OCI-LY3 (cell line): Measurements from ENCODE around the gene MROH2B.

Experiments used
- H2AFZ ChIP-seq: fragments of 200-600, 300-600 bp; shearing (Covaris generic); 2 replicates; pipeline ENCODE4 v1.6.0; 2014; ENCODE audit warnings: antibody characterized with exemption, low read depth, low read length
- H3K27ac ChIP-seq: fragments of 200-600, 300-600 bp; sonication (generic); 2 replicates; pipeline ENCODE4 v1.5.1; 2014; ENCODE audit warnings: mild to moderate bottlenecking, low read length, moderate library complexity, mixed read lengths
- H3K27me3 ChIP-seq: fragments of 200-600, 300-600 bp; sonication (generic); 2 replicates; pipeline ENCODE4 v1.6.1; 2014; ENCODE audit warnings: low read depth, low read length, mixed read lengths
- H3K36me3 ChIP-seq: fragments of 200-600, 300-600 bp; sonication (generic); replicated peaks from 2 replicates; pipeline ENCODE3; 2014; ENCODE audit warnings: low read depth, low read length, mixed read lengths
- H3K4me1 ChIP-seq: fragments of 300-600, 200-600 bp; sonication (generic); 2 replicates; pipeline ENCODE4 v1.6.1; 2014; ENCODE audit warnings: low read length, mixed read lengths
- H3K4me2 ChIP-seq: fragments of 200-600, 300-600 bp; sonication (generic); 2 replicates; pipeline ENCODE4 v1.6.1; 2014; ENCODE audit warnings: low read length, mixed read lengths
- H3K4me3 ChIP-seq: fragments of 300-600, 200-600 bp; sonication (generic); 2 replicates; pipeline ENCODE4 v1.5.1; 2014; ENCODE audit warnings: antibody characterized with exemption, mild to moderate bottlenecking, low read length, moderate library complexity
- H3K79me2 ChIP-seq: fragments of 300-600, 200-600 bp; shearing (Covaris generic); 2 replicates; pipeline ENCODE4 v1.6.1; 2014; ENCODE audit warnings: mild to moderate bottlenecking, low read length, mixed read lengths
- H3K9ac ChIP-seq: fragments of 300-600, 200-600 bp; shearing (Covaris generic); 2 replicates; pipeline ENCODE4 v1.6.0; 2014; ENCODE audit warnings: mild to moderate bottlenecking, low read length, moderate library complexity
- H3K9me3 ChIP-seq: fragments of 200-600, 300-600 bp; shearing (Covaris generic); 2 replicates; pipeline ENCODE4 v1.6.1; 2014; ENCODE audit warnings: low read length, mixed read lengths; ENCODE audit not compliant: insufficient read depth
- H4K20me1 ChIP-seq: fragments of 200-600, 300-600 bp; sonication (generic); 2 replicates; pipeline ENCODE4 v1.6.1; 2016; ENCODE audit warnings: low read length, mixed read lengths; ENCODE audit not compliant: insufficient read depth
- EZH2phosphoT487 ChIP-seq: fragments of 200-600 bp; shearing (Covaris generic); IDR thresholded peaks from 2 replicates; pipeline ENCODE4 v1.6.1; 2018; ENCODE audit warnings: antibody characterized with exemption, mixed run types, low read depth
- TF ChIP-seq, protein P1 (sequence below): fragments of 200-600, 300-600 bp; sonication (generic); IDR thresholded peaks from 2 replicates; pipeline ENCODE4 v1.5.1; 2014; ENCODE audit warnings: antibody characterized with exemption, low read length, low read depth

Gene MROH2B

GRCh38 chr5:40984884-40985283, 86.3 kb downstream of the MROH2B start:
- no peaks in the 10 kb centered on the region for H3K79me2 ChIP-seq
- H3K9ac ChIP-seq: no peak overlapping the region
- no peaks in the 10 kb centered on the region for H4K20me1 ChIP-seq
- TF ChIP-seq, protein P1, sequence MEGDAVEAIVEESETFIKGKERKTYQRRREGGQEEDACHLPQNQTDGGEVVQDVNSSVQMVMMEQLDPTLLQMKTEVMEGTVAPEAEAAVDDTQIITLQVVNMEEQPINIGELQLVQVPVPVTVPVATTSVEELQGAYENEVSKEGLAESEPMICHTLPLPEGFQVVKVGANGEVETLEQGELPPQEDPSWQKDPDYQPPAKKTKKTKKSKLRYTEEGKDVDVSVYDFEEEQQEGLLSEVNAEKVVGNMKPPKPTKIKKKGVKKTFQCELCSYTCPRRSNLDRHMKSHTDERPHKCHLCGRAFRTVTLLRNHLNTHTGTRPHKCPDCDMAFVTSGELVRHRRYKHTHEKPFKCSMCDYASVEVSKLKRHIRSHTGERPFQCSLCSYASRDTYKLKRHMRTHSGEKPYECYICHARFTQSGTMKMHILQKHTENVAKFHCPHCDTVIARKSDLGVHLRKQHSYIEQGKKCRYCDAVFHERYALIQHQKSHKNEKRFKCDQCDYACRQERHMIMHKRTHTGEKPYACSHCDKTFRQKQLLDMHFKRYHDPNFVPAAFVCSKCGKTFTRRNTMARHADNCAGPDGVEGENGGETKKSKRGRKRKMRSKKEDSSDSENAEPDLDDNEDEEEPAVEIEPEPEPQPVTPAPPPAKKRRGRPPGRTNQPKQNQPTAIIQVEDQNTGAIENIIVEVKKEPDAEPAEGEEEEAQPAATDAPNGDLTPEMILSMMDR: no peak
- no peak for TF ChIP-seq EZH2phosphoT487
- H3K27ac ChIP-seq: no peak overlapping the region
- H3K36me3 ChIP-seq: no peaks in the 10 kb centered on the region
- no peaks in the 10 kb centered on the region for H3K27me3 ChIP-seq
- H3K4me3 ChIP-seq: no peak overlapping the region
- no peaks in the 10 kb centered on the region for H3K4me1 ChIP-seq
- no peaks in the 10 kb centered on the region for H3K9me3 ChIP-seq
- H2AFZ ChIP-seq: no peak overlapping the region
- H3K4me2 ChIP-seq: no peak overlapping the region

DNA sequence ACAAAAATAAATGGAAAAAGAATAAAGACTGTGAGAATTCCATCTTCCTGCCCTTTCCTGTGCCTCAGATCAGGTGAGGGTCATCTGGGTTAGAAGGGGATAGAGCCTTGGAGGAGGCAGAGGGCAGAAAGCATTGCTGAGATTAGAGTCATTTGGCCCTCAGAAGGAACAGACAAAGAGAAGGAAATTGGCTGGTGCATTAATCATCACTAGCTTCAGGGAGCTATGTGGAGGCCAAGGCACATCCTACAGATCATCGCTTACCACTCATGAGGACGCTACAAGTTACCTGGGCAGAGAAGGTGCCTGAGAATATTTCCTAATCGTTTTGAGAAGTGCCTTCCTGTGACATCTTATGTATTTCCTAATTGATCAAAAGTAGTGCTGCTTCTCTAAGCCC, 87.4 kb downstream of the MROH2B start:
- Histone ChIP-seq H3K9ac (no peak overlapping the region), H2AFZ (no peak overlapping the region), H3K4me1 (no peaks in the 10 kb centered on the region), H4K20me1 (no peaks in the 10 kb centered on the region), H3K27ac (no peak overlapping the region), H3K27me3 (no peaks in the 10 kb centered on the region), H3K4me3 (no peak overlapping the region), H3K79me2 (no peaks in the 10 kb centered on the region), H3K4me2 (no peak overlapping the region), H3K9me3 (no peaks in the 10 kb centered on the region), H3K36me3 (no peaks in the 10 kb centered on the region)
- no peak for TF ChIP-seq EZH2phosphoT487
- TF ChIP-seq, protein P1: no peak

- H3K27ac ChIP-seq: no peak overlapping the region
- no peak overlapping the region for H3K4me2 ChIP-seq
- no peaks in the 10 kb centered on the region for H3K36me3 ChIP-seq
- H3K9me3 ChIP-seq: no peaks in the 10 kb centered on the region
- H3K27me3 ChIP-seq: no peaks in the 10 kb centered on the region
- H3K4me3 ChIP-seq: no peak overlapping the region
- H4K20me1 ChIP-seq: no peaks in the 10 kb centered on the region
- TF ChIP-seq EZH2phosphoT487: no peak
- TF ChIP-seq, protein P1: no peak
- no peak overlapping the region for H2AFZ ChIP-seq
- no peaks in the 10 kb centered on the region for H3K79me2 ChIP-seq
- H3K9ac ChIP-seq: no peak overlapping the region
- H3K4me1 ChIP-seq: no peaks in the 10 kb centered on the region
These were observed 89.7 kb downstream of the MROH2B start for GRCh38 chr5:40981420-40981819.

DNA sequence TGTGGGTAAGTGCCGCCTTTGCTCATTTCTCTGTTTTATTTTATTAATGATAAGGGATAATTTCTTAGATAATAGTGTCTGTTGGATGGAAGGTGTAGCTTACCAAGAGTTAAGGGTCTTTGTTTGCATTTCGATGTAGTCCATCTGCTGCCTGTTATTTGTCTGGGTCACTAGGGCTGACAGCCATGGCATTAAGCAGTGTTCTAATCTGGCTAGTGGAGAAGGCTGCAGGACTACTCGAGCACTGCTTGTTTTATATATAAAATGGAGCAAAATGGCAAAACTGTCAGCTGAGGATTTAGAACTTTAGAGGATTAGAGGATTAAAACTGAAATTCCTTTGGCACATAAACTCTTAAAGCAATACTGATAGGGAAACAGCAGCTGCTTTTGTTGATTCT, 94.3 kb downstream of the MROH2B start:
- H3K4me3 ChIP-seq: no peak overlapping the region
- H2AFZ ChIP-seq: no peak overlapping the region
- no peak overlapping the region for H3K4me2 ChIP-seq
- no peaks in the 10 kb centered on the region for H3K27me3 ChIP-seq
- H3K9me3 ChIP-seq: no peaks in the 10 kb centered on the region
- TF ChIP-seq, protein P1: no peak
- TF ChIP-seq EZH2phosphoT487: no peak
- H3K27ac ChIP-seq: no peak overlapping the region
- H3K36me3 ChIP-seq: no peaks in the 10 kb centered on the region
- H3K4me1 ChIP-seq: no peaks in the 10 kb centered on the region
- H3K79me2 ChIP-seq: no peaks in the 10 kb centered on the region
- H4K20me1 ChIP-seq: no peaks in the 10 kb centered on the region
- no peak overlapping the region for H3K9ac ChIP-seq
